HEK293 (cell line): ENCODE data around the gene PTTG1.
A peak's percentile ranks its signal among the peaks of the same experiment; 100 is the strongest.

Experiments
- EGR2 ChIP-seq: fragments of 450-650 bp; formaldehyde crosslinking; IDR thresholded peaks from 2 replicates; pipeline ENCODE4 v1.5.1; 2016; ENCODE audit warnings: low read depth, missing biosample characterization, missing genetic modification characterization
- GLIS1 ChIP-seq: fragments of 450-650 bp; formaldehyde crosslinking; IDR thresholded peaks from 2 replicates; pipeline ENCODE4 v1.5.1; 2016; ENCODE audit warnings: missing biosample characterization, missing genetic modification characterization
- GLIS2 ChIP-seq: fragments of 450-650 bp; formaldehyde crosslinking; IDR thresholded peaks from 2 replicates; pipeline ENCODE4 v1.5.1; 2016; ENCODE audit warnings: missing biosample characterization, missing genetic modification characterization
- OSR2 ChIP-seq: fragments of 450-650 bp; formaldehyde crosslinking; IDR thresholded peaks from 2 replicates; pipeline ENCODE4 v1.5.1; 2016; ENCODE audit warnings: missing biosample characterization, missing genetic modification characterization
- PRDM4 ChIP-seq: fragments of 450-650 bp; formaldehyde crosslinking; IDR thresholded peaks from 2 replicates; pipeline ENCODE4 v1.5.1; 2017; ENCODE audit warnings: missing biosample characterization, missing genetic modification characterization
- RBAK ChIP-seq: fragments of 450-650 bp; formaldehyde crosslinking; IDR thresholded peaks from 2 replicates; pipeline ENCODE4 v1.5.1; 2016; ENCODE audit warnings: missing biosample characterization, missing genetic modification characterization
- REPIN1 ChIP-seq: fragments of 450-650 bp; formaldehyde crosslinking; IDR thresholded peaks from 2 replicates; pipeline ENCODE4 v1.5.1; 2017; ENCODE audit warnings: missing biosample characterization, missing genetic modification characterization, low read depth
- SP2 ChIP-seq: fragments of 450-650 bp; formaldehyde crosslinking; IDR thresholded peaks from 2 replicates; pipeline ENCODE4 v1.5.1; 2016; ENCODE audit warnings: missing biosample characterization, missing genetic modification characterization
- WT1 ChIP-seq: fragments of 450-650 bp; formaldehyde crosslinking; IDR thresholded peaks from 2 replicates; pipeline ENCODE4 v1.5.1; 2016; ENCODE audit warnings: missing biosample characterization, missing genetic modification characterization
- ZBTB1 ChIP-seq: fragments of 450-650 bp; formaldehyde crosslinking; IDR thresholded peaks from 2 replicates; pipeline ENCODE4 v1.5.1; 2016; ENCODE audit warnings: missing biosample characterization, missing genetic modification characterization
- ZBTB17 ChIP-seq: fragments of 450-650 bp; formaldehyde crosslinking; IDR thresholded peaks from 2 replicates; pipeline ENCODE4 v1.5.1; 2016; ENCODE audit warnings: missing biosample characterization, missing genetic modification characterization
- ZBTB48 ChIP-seq: fragments of 450-650 bp; formaldehyde crosslinking; IDR thresholded peaks from 2 replicates; pipeline ENCODE4 v1.5.1; 2016; ENCODE audit warnings: missing biosample characterization, missing genetic modification characterization
- ZNF24 ChIP-seq: fragments of 450-650 bp; formaldehyde crosslinking; IDR thresholded peaks from 2 replicates; pipeline ENCODE4 v1.5.1; 2016; ENCODE audit warnings: missing biosample characterization, missing genetic modification characterization
- ZNF335 ChIP-seq: fragments of 450-650 bp; formaldehyde crosslinking; conservative IDR thresholded peaks from 2 replicates; pipeline ENCODE4 v1.5.1; 2016; ENCODE audit warnings: missing biosample characterization, missing genetic modification characterization
- ZNF501 ChIP-seq: fragments of 450-650 bp; formaldehyde crosslinking; IDR thresholded peaks from 2 replicates; pipeline ENCODE4 v1.5.1; 2016; ENCODE audit warnings: missing biosample characterization, missing genetic modification characterization
- ZNF518A ChIP-seq: fragments of 450-650 bp; formaldehyde crosslinking; conservative IDR thresholded peaks from 2 replicates; pipeline ENCODE4 v1.5.1; 2016; ENCODE audit warnings: low read depth, missing biosample characterization, missing genetic modification characterization
- ZNF600 ChIP-seq: fragments of 450-650 bp; formaldehyde crosslinking; IDR thresholded peaks from 2 replicates; pipeline ENCODE4 v1.5.1; 2016; ENCODE audit warnings: missing biosample characterization, missing genetic modification characterization
- ZNF626 ChIP-seq: fragments of 450-650 bp; sonication (Bioruptor Pico); formaldehyde crosslinking; IDR thresholded peaks from 2 replicates; pipeline ENCODE4 v1.5.1; 2018; ENCODE audit warnings: missing biosample characterization, missing genetic modification characterization, inconsistent platforms
- ZNF629 ChIP-seq: fragments of 450-650 bp; formaldehyde crosslinking; IDR thresholded peaks from 2 replicates; pipeline ENCODE4 v1.5.1; 2017; ENCODE audit warnings: missing biosample characterization, missing genetic modification characterization
- ZNF660 ChIP-seq: fragments of 450-650 bp; IDR thresholded peaks from 2 replicates; pipeline ENCODE4 v1.5.1; 2018; ENCODE audit warnings: missing biosample characterization, mild to moderate bottlenecking, missing genetic modification characterization
- ZSCAN16 ChIP-seq: fragments of 450-650 bp; formaldehyde crosslinking; IDR thresholded peaks from 2 replicates; pipeline ENCODE4 v1.5.1; 2016; ENCODE audit warnings: missing biosample characterization, missing genetic modification characterization

PTTG1 gene

DNA sequence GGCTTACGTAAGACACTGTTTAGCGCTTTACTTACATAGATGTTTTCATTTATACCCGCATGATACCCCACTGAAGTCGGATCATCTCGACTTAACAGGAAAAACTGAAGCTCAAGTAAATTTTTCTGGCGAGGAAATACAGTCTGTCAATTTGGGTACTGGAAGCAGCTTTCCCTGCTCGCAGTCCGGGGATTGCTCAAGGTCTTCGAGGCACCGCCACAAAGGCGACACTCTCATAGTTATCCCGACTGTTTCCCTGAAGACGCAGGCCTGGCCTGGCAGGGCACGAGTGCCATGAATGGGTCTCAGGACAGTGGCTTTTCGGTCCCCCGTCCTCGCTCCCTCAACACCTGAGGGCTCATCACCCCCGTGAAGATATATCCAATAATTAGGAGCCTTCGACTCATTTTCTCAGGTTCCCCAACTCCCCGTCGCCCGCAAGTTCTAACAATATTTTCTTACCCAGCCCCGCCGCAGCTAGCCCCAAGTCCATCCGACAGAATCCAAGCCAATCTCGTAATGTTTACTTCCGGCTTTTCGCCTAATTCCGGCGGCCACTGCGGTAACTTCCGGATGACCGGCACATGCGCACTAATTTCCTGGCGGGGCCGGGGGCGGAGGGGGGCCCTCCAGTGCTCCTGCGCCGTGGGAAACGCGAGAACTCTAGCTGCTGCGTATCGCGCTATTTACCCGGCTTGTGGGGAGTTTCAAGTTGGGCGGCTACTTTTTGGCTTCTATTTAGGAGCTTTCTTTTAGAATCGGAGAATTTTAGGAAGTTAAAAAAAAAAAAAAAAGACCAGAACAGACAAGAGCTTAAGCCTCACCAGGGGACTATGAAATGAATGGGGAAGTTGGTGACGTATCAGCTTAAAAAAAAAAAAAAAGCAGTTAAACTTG is 2.8 kb upstream of the PTTG1 start, which contains the start of gene SLU7 (continued):
- TF ChIP-seq ZNF660 (tag by site-specific recombination) (peak; percentile 57; the same call in 1 of the 2 replicates), EGR2 (peak; percentile 42; the same call in 1 of the 2 replicates), ZBTB1 (tag by site-specific recombination) (no peak), ZBTB17 (tag by site-specific recombination) (0 out of 2 replicates have a peak, but pooled peaks have one; percentile 42), OSR2 (tag by site-specific recombination) (peak; percentile 25; the same call in 1 of the 2 replicates), ZSCAN16 (tag by site-specific recombination) (no peak), SP2 (tag by site-specific recombination) (peak; percentile 75), PRDM4 (peak; percentile 19; the same call in 1 of the 2 replicates), RBAK (tag by site-specific recombination) (no peak), ZBTB48 (tag by site-specific recombination) (no peak), GLIS1 (tag by site-specific recombination) (peak; percentile 24; the same call in 1 of the 2 replicates), ZNF501 (peak; percentile 82), WT1 (tag by site-specific recombination) (0 out of 2 replicates have a peak, but pooled peaks have one; percentile 13), GLIS2 (tag by site-specific recombination) (peak; percentile 95), ZNF629 (tag by site-specific recombination) (peak; percentile 69), ZNF626 (tag by site-specific recombination) (no peak), ZNF24 (tag by site-specific recombination) (0 out of 2 replicates have a peak, but pooled peaks have one; percentile 33), ZNF518A (peak; percentile 52), ZNF335 (peak; percentile 89), ZNF600 (tag by site-specific recombination) (peak; percentile 82), REPIN1 (tag by site-specific recombination) (no peak)
- TF ChIP-seq, all 188 proteins: peak for 25
